Ishikawa (cell line): ENCODE data around the gene GPANK1.

Source experiments
- EP300 ChIP-seq: IDR thresholded peaks from 2 replicates; pipeline ENCODE4 v1.6.1; 2012; ENCODE audit warnings: borderline replicate concordance
- RAD21 ChIP-seq: IDR thresholded peaks from 2 replicates; pipeline ENCODE4 v1.6.1; 2012; ENCODE audit warnings: low read depth
- REST ChIP-seq: IDR thresholded peaks from 2 replicates; pipeline ENCODE4 v1.6.1; 2012; ENCODE audit warnings: low read depth, mild to moderate bottlenecking
- TAF1 ChIP-seq: IDR thresholded peaks from 2 replicates; pipeline ENCODE4 v1.6.1; 2012; ENCODE audit warnings: low read depth, mild to moderate bottlenecking
- USF1 ChIP-seq: IDR thresholded peaks from 2 replicates; pipeline ENCODE4 v1.6.1; 2012

- TF ChIP-seq TAF1 (no peak), EP300 (no peak), USF1 (no peak), REST (no peak), RAD21 (no peak)
Observed at GRCh38 chr6:31658158-31658688, 6.6 kb downstream of the GPANK1 start.
